ENCODE measurements around the gene ATP6V0E1.

ATP6V0E1 gene

DNA sequence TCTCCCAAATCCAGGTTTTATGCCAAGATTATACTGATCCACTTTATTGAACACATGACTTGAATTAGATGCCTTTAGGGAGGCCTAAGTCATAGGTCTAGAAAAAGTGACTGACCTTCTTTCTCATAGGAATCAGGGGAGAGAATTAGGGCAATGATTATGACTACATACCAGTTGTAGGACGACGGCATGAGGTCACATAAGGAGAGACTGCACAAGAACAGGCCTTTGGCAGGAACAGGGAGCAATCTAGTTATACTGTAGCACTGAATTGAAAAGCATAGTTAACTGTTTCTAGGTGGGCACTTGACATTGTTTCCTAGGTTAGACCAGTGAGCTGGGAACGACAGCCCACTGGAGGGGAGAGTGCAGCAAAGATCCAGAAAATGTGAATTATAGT, 95.3 kb downstream of the ATP6V0E1 start:
- DNase-seq (ENCODE audit: low read depth) = no peak

Measured in ELR (cell line).